HEK293T (cell line): ENCODE results near the gene CDT1.

Experiments
- ARNT ChIP-seq: fragments of 450-650 bp; IDR thresholded peaks from 2 replicates; pipeline ENCODE4 v1.6.1; 2017; ENCODE audit warnings: mild to moderate bottlenecking
- BHLHE40 ChIP-seq: fragments of 450-650 bp; IDR thresholded peaks from 2 replicates; pipeline ENCODE4 v1.6.1; 2016; ENCODE audit warnings: mild to moderate bottlenecking, moderate library complexity, borderline replicate concordance
- ELF4 ChIP-seq: fragments of 450-650 bp; IDR thresholded peaks from 2 replicates; pipeline ENCODE4 v1.6.1; 2017; ENCODE audit warnings: antibody characterized with exemption
- FOXA1 ChIP-seq: fragments of 450-650 bp; IDR thresholded peaks from 2 replicates; pipeline ENCODE4 v1.6.1; 2016; ENCODE audit warnings: mild to moderate bottlenecking
- FOXK2 ChIP-seq: fragments of 450-650 bp; IDR thresholded peaks from 2 replicates; pipeline ENCODE4 v1.6.1; 2016; ENCODE audit warnings: mild to moderate bottlenecking
- L3MBTL2 ChIP-seq: fragments of 450-650 bp; conservative IDR thresholded peaks from 2 replicates; pipeline ENCODE4 v1.6.1; 2016; ENCODE audit warnings: mild to moderate bottlenecking
- NFRKB ChIP-seq: fragments of 450-650 bp; IDR thresholded peaks from 2 replicates; pipeline ENCODE4 v1.6.1; 2016; ENCODE audit warnings: mild to moderate bottlenecking, moderate library complexity
- SP1 ChIP-seq: fragments of 450-650 bp; IDR thresholded peaks from 2 replicates; pipeline ENCODE4 v1.6.1; 2017
- SUZ12 ChIP-seq: fragments of 450-650 bp; IDR thresholded peaks from 2 replicates; pipeline ENCODE4 v1.6.1; 2016; ENCODE audit warnings: mild to moderate bottlenecking
- TARDBP ChIP-seq: fragments of 450-650 bp; IDR thresholded peaks from 2 replicates; pipeline ENCODE4 v1.6.1; 2016

DNA sequence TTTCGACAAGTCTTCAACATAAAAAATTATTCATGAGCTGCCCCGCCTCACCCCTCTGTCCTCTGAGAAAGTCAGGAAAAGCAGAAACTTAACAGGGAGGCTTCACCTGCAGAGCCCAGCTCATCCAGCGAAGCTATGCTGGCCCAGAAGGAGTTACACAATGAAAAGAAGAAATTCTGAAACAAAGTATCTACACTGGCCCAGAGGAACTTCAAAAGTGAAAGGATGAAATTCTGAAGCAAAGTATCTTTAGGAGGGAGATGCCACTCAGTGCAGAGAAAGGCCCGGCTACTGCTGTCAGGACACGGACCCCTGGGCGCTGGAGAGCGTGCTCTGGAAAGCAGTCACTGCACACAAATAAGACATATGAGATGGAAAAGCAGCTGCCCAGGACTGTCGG lies 51.6 kb downstream of the CDT1 start:
- TF ChIP-seq TARDBP, result no peak
- TF ChIP-seq ARNT, result no peak
- TF ChIP-seq SP1, result no peak
- no peak for TF ChIP-seq FOXA1
- no peak for TF ChIP-seq ELF4
- no peak for TF ChIP-seq L3MBTL2
- TF ChIP-seq SUZ12, result no peak
- no peak for TF ChIP-seq NFRKB
- no peak for TF ChIP-seq FOXK2
- no peak for TF ChIP-seq BHLHE40
